GM18517 (cell line): ENCODE data around the gene USP30.
A peak's percentile ranks its signal among the peaks of the same experiment; 100 is the strongest.
"Not testable (repeated sequence)": the region's sequence is repeated elsewhere in the genome, so short reads cannot be mapped to it uniquely, and the experiment has no call there.

Source experiments
- ATAC-seq: cut with Tn5 transposase; IDR thresholded peaks from one replicate; pipeline ENCODE4 v1.9.1; 2021; ENCODE audit warnings: mild to moderate bottlenecking, moderate library complexity; ENCODE audit not compliant: unreplicated experiment

USP30 gene

GRCh38 chr12:109052414-109053323 is at the start of gene USP30:
TSS of gene USP30 (plus strand) at chr12:109052576. CDS start at chr12:109052679, 103 bp downstream.
- peak; percentile 74 for ATAC-seq

- ATAC-seq: no peak
Observed at GRCh38 chr12:109004017-109004416, 48.4 kb upstream of the USP30 start.

GRCh38 chr12:109009766-109010165 is 42.6 kb upstream of the USP30 start:
- ATAC-seq: no peak

GRCh38 chr12:109010259-109010658 is 42.1 kb upstream of the USP30 start:
- ATAC-seq: no peak

- no peak for ATAC-seq
Observed at GRCh38 chr12:109014984-109015765, 37.2 kb upstream of the USP30 start.

GRCh38 chr12:109016016-109016415 is 36.4 kb upstream of the USP30 start:
- no peak for ATAC-seq

GRCh38 chr12:109016978-109017377 is 35.4 kb upstream of the USP30 start:
- no peak for ATAC-seq

- no peak for ATAC-seq
Observed at GRCh38 chr12:109018296-109018695, 34.1 kb upstream of the USP30 start.

GRCh38 chr12:109020146-109020795 is 32.1 kb upstream of the USP30 start:
- no peak for ATAC-seq

GRCh38 chr12:109020796-109021380 is 31.5 kb upstream of the USP30 start, which contains the start of gene SVOP:
TSS of gene SVOP (minus strand) at chr12:109021068. CDS start at chr12:109020868, 200 bp downstream.
- ATAC-seq: no peak

GRCh38 chr12:109027767-109028166 is 24.6 kb upstream of the USP30 start:
- ATAC-seq: no peak

- ATAC-seq: not testable (repeated sequence)
Observed at GRCh38 chr12:109028624-109029023, 23.8 kb upstream of the USP30 start.

GRCh38 chr12:109029411-109029810 is 23.0 kb upstream of the USP30 start:
- no peak for ATAC-seq

- no peak for ATAC-seq
Observed at GRCh38 chr12:109033239-109034196, 18.9 kb upstream of the USP30 start.

- no peak for ATAC-seq
Observed at GRCh38 chr12:109036975-109037374, 15.4 kb upstream of the USP30 start.

GRCh38 chr12:109044241-109044640 is 8.1 kb upstream of the USP30 start:
- ATAC-seq: no peak

- no peak for ATAC-seq
Observed at GRCh38 chr12:109047081-109047805, 5.1 kb upstream of the USP30 start.

- ATAC-seq: not testable (repeated sequence)
Observed at GRCh38 chr12:109048706-109049105, 3.7 kb upstream of the USP30 start.

- ATAC-seq: not testable (repeated sequence)
Observed at GRCh38 chr12:109049794-109050193, 2.6 kb upstream of the USP30 start.
